Fibroblast of the aortic adventitia (primary cell): Measurements from ENCODE around the gene GALNT12. TPM values are rescaled to one million over a fixed set of nuclear protein-coding genes. Genes with fewer than 3 reads are reported as not detected.
A peak's percentile ranks its signal among the peaks of the same experiment; 100 is the strongest.

ENCODE experiments used
- DNase-seq: peaks from one replicate; pipeline ENCODE4 v3.0.0-alpha.2; 2010; ENCODE audit warnings: low read depth
- H3K4me3 ChIP-seq: 2 replicates; pipeline ENCODE4 v1.5.1; 2011; ENCODE audit warnings: low read depth, mild to moderate bottlenecking, control low read depth, low read length, moderate library complexity
- total RNA-seq: library from RNA; depleted of rRNA; stranded (reverse); fragments of >200 nt; gene quantifications from 2 replicates; pipeline ENCODE4 v1.2.3, GENCODE V29; 2012; ENCODE audit warnings: low replicate concordance
- TF ChIP-seq, protein P1 (sequence below): IDR thresholded peaks from 2 replicates; pipeline ENCODE4 v1.5.1; 2011; ENCODE audit warnings: mild to moderate bottlenecking, low read length, control low read depth, inconsistent platforms; ENCODE audit not compliant: insufficient read depth

The GALNT12 gene
- total RNA-seq, 1 donor = 24.9 TPM

GRCh38 chr9:98886691-98887229 lies 79.3 kb downstream of the GALNT12 start:
- TF ChIP-seq, protein P1, sequence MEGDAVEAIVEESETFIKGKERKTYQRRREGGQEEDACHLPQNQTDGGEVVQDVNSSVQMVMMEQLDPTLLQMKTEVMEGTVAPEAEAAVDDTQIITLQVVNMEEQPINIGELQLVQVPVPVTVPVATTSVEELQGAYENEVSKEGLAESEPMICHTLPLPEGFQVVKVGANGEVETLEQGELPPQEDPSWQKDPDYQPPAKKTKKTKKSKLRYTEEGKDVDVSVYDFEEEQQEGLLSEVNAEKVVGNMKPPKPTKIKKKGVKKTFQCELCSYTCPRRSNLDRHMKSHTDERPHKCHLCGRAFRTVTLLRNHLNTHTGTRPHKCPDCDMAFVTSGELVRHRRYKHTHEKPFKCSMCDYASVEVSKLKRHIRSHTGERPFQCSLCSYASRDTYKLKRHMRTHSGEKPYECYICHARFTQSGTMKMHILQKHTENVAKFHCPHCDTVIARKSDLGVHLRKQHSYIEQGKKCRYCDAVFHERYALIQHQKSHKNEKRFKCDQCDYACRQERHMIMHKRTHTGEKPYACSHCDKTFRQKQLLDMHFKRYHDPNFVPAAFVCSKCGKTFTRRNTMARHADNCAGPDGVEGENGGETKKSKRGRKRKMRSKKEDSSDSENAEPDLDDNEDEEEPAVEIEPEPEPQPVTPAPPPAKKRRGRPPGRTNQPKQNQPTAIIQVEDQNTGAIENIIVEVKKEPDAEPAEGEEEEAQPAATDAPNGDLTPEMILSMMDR = no peak
- DNase-seq = peak; percentile 63
- no peak overlapping the region for H3K4me3 ChIP-seq

GRCh38 chr9:98887918-98888510 lies 80.5 kb downstream of the GALNT12 start:
- TF ChIP-seq, protein P1 = no peak
- no peak for DNase-seq
- no peak overlapping the region for H3K4me3 ChIP-seq

GRCh38 chr9:98888801-98889421 lies 81.4 kb downstream of the GALNT12 start:
- H3K4me3 ChIP-seq = no peak overlapping the region
- TF ChIP-seq, protein P1 = no peak
- DNase-seq = peak; percentile 80

DNA sequence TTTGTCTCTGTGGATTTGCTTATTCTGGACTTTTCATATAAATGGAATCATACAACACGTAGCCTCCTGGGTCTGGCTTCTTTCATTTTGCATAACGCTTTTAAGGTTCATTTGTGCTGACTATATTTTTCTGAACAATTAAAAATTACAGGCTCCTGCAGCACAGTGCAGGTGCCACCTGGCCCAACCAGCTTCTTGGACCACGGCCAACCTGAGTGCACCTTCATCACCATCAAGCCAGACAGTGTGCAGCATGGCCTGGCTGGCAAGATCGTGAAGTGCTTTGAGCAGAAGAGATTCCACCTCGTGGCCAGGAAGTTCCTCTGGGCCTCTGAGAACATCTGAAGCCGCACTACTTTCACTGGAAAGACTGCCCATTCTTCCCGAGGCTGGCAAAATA lies 82.8 kb downstream of the GALNT12 start:
- no peak for DNase-seq
- no peak overlapping the region for H3K4me3 ChIP-seq
- TF ChIP-seq, protein P1 = no peak

GRCh38 chr9:98892288-98892687 lies 84.8 kb downstream of the GALNT12 start:
- H3K4me3 ChIP-seq = no peak overlapping the region
- TF ChIP-seq, protein P1 = no peak
- no peak for DNase-seq

GRCh38 chr9:98892690-98893089 lies 85.2 kb downstream of the GALNT12 start:
- no peak for DNase-seq
- no peak overlapping the region for H3K4me3 ChIP-seq
- TF ChIP-seq, protein P1 = no peak
